GM18873 (cell line): ENCODE results near the gene MS4A2.
"Not testable (repeated sequence)": the region's sequence is repeated elsewhere in the genome, so short reads cannot be mapped to it uniquely, and the experiment has no call there.

Experiments
- ATAC-seq: cut with Tn5 transposase; IDR thresholded peaks from one replicate; pipeline ENCODE4 v1.9.1; 2021; ENCODE audit warnings: mild to moderate bottlenecking, moderate library complexity, moderate number of reproducible peaks; ENCODE audit not compliant: unreplicated experiment, low FRiP score

Gene MS4A2

DNA sequence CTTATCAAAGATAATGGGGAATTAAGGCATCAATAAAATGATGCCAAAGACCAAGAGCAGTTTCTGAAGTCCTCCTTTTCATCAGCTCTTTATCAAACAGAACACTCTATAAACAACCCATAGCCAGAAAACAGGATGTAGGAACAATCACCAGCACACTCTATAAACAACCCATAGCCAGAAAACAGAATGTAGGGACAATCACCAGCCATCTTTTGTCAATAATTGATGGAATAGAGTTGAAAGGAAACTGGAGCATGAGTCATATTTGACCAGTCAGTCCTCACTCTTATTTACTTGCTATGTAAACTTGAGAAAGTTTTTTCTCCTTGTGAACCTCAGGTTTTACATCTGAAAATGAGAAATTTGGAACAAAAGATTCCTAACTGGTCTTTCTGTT lies 10.0 kb downstream of the MS4A2 start:
- no peak for ATAC-seq

DNA sequence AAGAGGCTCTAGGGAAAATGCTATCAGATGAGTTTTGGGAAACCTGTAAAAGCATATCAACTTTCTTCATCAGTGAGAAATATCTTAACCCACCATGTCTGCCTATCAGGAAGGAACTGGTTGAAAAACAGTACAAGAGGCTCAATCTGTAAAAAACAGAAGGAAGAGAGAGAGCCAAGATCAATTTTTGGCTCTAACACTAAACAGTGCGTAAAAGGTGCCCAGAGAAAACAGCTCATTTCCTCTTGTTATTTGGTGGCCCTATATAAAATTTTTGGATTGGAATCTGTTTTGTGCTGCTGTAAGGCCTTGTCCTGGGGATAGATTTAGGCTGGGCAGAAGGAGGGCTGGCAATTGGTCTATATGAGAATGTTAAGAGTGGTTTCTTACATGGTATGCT lies 12.1 kb downstream of the MS4A2 start:
- ATAC-seq = no peak

DNA sequence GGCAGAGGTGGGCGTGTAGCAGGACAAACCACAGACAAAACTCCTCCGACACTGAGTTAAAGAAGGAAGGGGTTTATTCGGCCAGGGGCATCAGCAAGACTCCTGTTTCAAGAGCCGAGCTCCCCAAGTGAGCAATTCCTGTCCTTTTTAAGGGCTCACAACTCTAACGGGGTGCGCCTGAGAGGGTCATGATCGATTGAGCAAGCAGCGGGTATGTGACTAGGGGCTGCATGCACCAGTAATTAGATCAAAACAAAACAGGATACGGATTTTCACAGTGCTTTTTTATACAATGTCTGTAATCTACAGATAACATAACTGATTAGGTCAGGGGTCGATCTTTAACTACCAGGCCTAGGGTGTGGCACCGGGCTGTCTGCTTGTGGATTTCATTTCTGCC lies 12.9 kb downstream of the MS4A2 start:
- not testable (repeated sequence) for ATAC-seq

DNA sequence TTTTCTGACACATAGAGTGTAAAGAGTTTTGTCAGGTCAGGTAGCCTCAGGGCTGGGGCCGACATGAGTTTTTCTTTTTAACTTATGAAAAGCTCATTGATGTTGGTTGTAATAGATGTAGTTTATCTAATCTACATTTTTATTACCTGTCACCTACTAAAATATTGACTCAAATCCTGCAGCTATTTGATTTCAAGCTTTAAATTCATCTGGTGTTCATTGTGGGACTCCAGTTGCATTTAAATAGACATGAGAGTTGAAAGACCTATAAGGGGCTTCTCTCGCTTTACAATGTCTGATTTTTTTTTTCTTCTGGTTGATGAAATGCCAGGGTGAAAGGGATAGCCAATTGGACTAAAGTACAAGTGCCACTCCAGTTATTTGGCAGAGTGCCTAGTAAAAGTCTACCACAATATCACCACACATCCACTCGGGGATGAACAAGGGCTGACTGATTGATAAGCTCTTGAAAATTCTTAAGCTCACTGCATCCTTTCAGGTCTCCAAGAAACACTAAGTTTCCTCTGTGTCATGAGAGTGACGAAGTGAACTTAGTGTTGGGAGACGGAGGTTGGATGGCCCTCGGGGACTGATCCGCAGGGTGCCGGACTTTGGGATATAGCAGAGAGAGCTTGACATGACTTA lies 16.1 kb downstream of the MS4A2 start:
- not testable (repeated sequence) for ATAC-seq

DNA sequence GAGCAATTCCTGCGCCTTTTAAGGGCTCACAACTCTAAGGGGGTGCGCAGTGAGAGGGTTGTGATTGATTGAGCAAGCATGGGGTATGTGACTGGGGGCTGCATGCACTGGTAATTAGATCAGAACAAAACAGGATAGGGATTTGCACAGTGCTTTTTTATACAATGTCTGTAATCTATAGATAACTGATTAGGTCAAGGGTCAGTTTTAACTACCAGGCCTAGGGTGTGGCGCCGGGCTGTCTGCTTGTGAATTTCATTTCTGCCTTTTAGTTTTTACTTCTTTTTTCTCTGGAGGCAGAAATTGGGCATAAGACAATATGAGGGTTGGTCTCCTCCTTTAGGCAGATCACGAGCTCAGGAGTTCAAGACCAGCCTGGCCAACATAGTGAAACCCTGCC lies 20.2 kb downstream of the MS4A2 start:
- not testable (repeated sequence) for ATAC-seq

DNA sequence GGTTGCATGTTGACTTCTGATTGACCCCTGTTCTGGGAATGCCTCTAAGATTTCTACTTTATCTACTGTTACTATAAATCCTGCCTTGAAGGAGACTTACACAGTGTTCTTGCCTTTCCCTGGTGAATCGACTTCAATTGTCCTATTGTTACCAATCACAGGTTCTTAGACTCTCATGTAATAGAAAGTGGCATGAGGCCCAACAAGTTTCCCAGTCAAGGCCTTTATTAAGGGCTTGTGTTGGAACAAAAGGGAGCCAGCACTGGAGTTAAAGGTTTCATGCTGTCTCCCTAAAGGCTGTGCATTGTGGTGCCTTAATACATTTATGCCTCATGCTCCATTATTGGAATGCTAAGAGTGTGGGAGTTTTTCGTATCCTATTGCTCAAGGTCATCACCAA lies 23.3 kb downstream of the MS4A2 start:
- ATAC-seq = no peak

DNA sequence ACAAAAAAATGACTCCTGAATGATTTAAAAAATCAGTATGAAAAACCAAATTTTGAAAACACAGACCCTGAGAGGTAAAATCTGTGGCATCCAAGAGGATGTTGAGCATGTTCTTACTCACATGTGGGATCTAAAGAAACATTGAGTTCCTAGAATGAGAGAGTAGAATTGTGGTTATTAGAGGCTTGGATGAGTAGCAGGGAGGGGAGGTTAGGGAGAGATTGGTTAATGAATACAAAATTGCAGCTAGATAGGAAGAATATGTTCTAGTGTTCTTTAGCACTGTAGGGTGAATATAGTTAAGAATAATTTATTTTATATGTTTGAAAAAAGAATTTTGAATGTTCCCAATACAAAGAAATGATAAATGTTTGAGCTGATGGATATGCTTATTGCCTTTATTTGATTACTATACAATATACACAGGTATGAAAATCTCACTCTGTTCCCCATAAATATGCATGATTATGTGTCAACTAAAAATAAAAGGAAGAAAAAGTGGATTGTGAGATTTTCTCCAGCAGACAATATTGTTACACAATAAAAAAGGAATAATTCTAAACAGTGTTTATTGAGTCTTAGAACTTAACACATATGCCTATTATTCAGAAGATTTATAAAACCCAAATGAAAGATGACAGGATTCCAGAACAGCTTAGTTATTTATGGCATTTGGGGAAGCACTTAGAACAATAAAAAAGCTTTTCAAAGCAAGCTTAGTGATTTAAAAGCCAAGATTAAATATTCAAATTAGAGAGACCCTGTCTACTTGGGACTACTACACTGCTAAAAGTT lies 28.7 kb downstream of the MS4A2 start:
- no peak for ATAC-seq

DNA sequence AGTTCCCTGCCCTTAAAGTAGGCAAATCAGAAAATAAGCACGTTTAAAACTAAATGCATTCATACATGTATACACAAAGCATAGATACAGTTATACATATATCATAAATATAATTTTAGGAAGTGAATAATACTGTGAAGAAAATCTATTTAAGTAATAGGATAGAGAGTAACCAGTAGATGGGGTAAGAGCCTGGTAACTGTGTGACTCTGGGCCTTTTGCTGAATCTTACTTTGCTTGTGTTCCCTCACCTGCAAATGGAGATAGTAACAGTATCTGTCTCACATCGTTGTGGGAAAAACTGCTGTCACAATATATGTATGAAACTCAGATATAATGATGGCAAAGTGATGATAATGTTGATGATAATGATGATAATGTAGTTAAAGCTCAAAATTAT lies 29.9 kb downstream of the MS4A2 start:
- ATAC-seq = no peak

DNA sequence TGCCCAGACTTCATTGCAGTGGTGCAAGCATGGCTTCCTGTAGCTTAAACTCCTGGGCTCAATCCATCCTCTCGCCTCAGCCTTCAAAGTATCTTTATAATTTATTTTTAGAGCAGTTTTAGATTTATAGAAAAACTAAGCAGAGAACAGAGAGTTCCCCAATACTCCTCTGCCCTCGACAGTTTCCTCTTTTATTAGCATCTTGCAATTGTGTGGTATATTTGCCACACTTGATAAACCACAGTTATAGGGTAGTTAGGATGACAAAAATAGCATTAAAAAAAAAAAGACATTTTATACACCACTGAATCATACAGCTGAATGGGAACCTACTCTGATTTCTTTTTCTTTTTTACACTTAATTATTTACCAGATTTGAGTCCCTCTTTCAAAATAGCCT lies 31.2 kb downstream of the MS4A2 start:
- no peak for ATAC-seq

DNA sequence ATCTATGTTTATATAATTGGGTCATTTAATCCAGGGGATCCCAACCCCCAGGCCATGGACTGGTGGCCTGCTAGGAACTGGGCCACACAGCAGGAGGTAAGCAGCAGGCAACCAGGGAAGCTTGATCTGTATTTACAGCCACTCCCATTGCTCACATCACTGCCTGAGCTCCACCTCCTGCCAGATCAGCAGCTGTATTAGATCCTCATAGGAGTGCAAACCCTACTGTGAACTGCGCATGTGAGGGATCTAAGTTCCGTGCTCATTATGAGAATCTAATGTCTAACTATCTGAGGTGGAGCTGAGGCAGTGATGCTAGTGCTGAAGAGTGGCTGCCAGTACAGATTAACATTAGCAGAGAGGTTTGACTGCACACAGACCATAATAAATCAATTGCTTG lies 32.8 kb downstream of the MS4A2 start:
- ATAC-seq = no peak

DNA sequence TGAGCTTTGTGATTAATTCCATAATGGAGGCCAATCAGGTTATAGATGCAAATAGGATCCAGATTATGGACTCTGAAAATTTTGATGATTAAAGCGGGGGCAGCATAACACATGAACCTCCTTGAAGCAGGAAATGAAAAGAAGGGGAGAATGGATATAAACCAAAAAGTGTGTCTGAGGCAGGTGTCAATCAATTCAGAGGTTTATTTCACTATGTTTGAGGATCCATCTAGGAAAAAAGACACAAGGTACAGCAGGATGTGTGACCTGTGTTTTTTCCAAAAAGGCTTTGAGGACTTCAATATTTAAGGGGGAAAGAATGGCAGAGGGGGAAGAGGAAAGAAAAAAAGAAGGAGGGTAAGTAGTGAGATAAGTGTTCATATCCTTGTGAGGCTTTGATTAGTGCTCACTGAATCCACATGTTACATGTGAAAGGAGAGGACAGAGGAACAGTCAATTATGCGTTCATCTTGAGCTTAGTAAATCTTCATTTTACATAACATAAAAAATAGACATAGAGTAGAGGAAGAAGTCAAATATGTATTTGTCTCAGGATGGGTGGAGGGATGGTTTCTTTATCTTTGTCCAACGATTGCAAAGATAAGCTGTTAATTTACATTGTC lies 34.1 kb downstream of the MS4A2 start:
- no peak for ATAC-seq

DNA sequence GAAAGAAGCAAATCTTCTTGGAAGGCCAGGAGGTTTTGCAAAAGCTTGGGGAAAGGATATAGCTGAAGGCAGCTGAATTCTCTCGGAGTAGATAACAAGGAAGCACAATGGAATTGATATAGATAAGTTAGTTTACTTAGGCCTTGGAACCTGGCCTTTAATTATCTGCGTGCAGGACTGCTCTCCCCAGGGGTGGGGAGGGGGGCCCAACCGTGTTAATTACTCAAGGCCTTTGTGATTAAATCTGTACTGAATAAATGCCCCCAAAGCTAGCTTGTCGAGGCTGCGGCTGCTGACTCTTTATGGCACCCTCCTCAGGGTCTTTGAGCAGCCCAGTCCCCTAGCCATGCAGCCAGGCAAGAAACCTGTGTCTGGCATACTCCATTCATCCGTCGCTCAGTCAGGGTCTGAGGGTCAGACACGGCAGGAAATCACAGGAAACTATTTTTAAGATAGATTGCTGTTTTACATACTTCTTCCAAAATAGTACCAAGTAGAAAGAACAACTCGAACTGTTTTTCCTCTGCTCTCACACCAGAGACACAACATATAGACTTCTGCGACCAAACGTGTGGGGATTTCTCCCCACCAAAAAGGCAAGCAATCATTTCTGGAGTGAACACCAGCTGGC lies 36.5 kb downstream of the MS4A2 start:
- no peak for ATAC-seq

DNA sequence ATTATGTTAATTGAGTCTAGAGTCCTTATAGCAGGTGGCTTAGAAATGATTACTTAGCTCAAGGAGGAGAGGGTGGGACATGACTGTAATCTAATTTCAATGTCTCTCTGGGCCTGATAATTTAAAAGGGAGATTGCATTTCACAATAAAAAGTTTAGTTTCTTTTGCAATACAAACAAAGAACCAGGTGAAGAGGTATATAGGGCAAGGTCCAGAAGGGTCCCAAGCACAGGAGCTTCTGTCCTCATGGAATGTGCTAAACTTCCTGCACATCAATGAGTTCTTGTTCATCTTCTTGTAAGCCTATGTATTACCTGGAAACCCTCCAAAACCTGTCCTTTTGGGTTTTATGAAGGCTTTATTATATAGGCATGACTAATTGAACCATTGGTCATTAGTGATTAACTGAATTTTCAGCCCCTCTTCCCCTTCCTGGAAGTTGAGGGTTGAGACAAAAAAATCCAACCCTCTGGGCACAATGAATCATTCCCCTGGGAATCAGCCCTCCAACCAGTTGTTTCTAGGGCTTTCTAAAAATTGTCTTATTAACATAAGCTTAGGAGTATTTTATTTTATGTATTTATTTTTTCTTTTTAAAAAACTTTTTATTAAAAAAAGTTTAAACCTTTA lies 37.6 kb downstream of the MS4A2 start:
- ATAC-seq = no peak

DNA sequence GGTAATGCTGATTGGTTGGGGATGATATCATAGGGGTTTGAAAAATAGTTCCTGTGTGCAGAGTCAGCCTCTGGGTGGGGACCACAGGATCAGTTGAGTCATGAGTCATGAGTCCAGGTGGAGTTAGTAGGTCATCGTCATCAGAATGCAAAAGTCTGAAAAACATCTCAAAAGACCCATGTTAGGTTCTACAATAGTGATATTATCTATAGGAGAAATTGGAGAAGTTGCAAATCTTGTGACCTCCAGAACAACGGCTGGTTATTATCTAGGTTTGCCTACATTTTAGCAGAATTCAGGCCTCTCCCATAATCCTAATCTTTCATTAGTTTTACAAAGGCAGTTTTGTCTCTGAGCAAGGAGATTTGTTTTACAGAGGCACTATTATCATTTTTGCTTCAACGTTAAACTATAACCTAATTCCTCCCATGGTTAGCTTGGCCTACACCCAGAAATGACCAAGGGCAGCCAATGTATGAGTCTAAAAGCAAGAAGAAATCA lies 38.9 kb downstream of the MS4A2 start:
- ATAC-seq = no peak

DNA sequence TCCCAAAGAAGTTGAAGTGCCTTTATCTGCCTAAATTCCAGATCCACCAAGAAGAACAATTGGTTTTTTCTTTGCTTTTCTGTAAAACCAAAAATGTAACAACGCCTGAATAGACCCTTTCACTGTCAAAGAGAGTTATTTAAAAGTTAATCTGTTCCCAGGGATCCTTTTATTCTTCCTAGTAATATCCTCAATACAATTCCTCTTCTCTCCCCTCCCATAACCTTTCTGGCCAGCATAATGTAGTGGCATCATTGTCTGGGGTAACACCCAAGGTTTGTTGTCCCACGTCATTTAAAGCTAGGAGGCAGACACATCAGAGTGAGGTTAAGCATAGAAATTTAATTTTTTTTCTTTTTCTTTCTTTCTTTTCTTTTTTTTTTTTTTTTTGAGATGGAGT lies 39.9 kb downstream of the MS4A2 start:
- ATAC-seq = no peak

DNA sequence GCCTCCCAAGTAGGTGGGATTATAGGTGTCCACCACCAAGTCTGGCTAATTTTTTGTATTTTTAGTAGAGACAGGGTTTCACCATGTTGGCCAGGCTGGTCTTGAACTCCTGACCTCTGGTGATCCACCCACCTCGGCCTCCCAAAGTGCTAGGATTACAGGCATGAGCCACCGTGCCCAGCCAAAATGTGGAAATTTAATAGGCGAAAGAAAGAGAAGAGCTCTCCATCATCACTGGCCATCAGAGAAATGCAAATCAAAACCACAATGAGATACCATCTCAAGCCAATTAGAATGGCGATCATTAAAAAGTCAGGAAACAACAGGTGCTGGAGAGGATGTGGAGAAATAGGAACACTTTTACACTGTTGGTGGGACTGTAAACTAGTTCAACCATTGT lies 40.4 kb downstream of the MS4A2 start:
- ATAC-seq = not testable (repeated sequence)

DNA sequence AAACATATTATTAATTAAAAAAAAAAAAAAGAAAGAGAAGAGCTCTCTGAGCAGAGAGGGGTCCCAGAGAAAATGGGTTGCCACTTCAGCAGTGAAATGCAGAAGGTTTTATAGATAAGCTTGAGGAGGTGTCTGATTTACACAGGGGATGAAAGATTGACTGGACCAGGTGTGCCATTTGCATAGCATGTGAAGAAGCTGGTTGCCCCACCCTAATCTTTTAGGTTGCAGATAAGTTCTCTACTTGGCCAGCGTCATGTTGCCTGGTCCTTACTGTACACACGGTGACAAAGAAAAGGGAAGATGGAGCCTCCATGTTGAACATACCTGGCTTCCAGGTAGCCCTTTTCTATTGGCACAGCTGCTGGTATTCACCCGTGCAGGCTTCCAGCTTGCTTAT lies 41.4 kb downstream of the MS4A2 start:
- no peak for ATAC-seq

DNA sequence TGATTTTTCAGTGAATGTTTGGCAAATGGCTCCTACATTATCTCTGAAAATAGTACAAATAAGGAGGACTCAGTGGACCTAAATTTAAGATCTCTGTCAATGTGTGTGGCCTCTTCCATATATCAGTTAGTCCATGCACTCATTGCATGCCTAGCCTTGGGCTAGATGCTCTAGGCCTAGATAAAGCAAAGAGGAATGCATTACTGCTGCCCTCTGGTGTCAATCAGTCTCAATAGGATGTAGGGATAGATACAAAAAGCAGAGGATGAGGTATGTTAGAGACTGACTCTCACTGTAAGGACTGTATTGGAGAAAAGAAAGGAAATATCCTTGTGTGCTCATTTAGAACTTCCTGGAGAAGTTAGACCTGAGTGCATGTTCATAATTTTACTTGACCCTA lies 42.0 kb downstream of the MS4A2 start:
- ATAC-seq = no peak

DNA sequence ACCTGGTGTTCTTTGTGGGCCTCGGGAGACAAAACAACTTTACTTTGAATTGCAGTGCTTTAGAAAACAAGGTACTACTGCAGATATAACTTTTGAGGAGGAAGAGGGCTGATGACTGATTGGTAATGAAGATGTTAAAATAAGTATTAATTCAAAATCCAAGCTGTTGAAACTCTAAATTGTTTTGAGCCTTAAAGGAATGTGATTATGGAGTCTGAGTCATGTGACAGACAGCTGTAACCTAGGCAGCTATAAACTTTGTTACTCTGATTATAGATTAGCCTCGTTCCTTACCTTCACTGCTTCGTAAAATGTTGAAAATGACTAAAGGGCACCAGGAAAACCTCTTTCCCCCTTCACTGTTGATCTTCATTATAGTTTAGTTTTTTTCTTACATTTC lies 43.4 kb downstream of the MS4A2 start:
- ATAC-seq = no peak

DNA sequence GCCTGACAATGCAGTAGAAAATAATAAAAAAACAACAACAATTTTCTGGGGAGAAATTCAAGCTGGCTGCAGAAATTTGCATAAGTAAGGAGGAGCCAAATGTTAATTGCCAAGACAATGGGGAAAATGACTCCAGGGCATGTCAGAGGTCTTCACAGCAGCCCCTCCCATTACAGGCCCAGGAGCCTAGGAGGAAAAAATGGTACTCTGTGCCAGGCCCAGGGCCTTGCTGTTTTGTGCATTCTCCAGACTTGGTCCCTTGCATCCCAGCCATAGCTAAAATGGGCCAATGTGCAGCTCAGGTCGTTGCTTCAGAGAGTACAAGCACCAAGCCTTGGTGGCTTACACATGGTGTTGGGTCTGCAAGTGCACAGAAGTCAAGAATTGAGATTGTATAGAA lies 45.5 kb downstream of the MS4A2 start:
- no peak for ATAC-seq

DNA sequence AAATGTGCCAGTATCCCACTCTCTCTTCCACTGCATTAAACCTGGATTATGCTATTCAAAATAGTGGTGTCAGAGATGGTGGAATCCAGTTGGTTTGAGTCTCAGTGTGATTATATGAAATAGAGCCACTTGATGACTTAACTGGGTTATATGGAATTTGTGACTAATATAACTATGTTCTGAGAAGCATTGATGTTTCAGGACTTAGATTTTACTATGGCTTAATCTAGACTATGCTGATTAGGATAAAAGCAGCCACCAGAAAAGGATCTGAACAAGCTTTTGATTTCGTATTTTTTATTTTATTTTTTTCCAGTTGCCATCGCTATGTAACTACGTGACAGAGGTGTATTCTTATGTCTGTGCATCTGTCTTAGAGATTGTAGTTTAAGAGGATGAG lies 55.3 kb downstream of the MS4A2 start:
- ATAC-seq = no peak
